Measurements from ENCODE around the gene IFT122.

- TF ChIP-seq CEBPB (IDR thresholded peaks at IDR 0.05) (no peak), CREB1 (IDR thresholded peaks at IDR 0.05; ENCODE audit: low read depth) (no peak), EGR1 (IDR thresholded peaks at IDR 0.05) (no peak), REST (IDR thresholded peaks at IDR 0.05; ENCODE audit: low read depth) (no peak), RAD21 (IDR thresholded peaks at IDR 0.05; ENCODE audit: low read depth) (no peak), TAF1 (IDR thresholded peaks at IDR 0.05; ENCODE audit: low read depth) (no peak), EP300 (IDR thresholded peaks at IDR 0.05; ENCODE audit: borderline replicate concordance) (no peak), TCF12 (IDR thresholded peaks at IDR 0.05; ENCODE audit: low read depth) (no peak), YY1 (IDR thresholded peaks at IDR 0.05; ENCODE audit: low read depth) (no peak), TEAD4 (IDR thresholded peaks at IDR 0.05) (no peak)
- TF ChIP-seq, protein P1, sequence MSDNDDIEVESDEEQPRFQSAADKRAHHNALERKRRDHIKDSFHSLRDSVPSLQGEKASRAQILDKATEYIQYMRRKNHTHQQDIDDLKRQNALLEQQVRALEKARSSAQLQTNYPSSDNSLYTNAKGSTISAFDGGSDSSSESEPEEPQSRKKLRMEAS (IDR thresholded peaks at IDR 0.05): no peak
Measured at GRCh38 chr3:129399895-129400357, 40.1 kb upstream of the IFT122 start.

All from Ishikawa (cell line).